H9 (cell line): ENCODE results near the gene ABHD15. TPM values are rescaled to one million over a fixed set of nuclear protein-coding genes. Genes with fewer than 3 reads are reported as not detected.

Experiments used
- DNase-seq: peaks from one replicate; pipeline ENCODE4 v3.0.0-alpha.2; 2017
- H2AFZ ChIP-seq: one replicate; pipeline ENCODE4 v1.6.1; 2013; ENCODE audit warnings: mild to moderate bottlenecking, low read length, control low read depth, moderate library complexity
- H2AK5ac ChIP-seq: 2 replicates; pipeline ENCODE4 v1.6.1; 2013; ENCODE audit warnings: low read length, control low read depth, mixed read lengths; ENCODE audit not compliant: insufficient read length
- H2BK120ac ChIP-seq: one replicate; pipeline ENCODE4 v1.6.1; 2013; ENCODE audit warnings: low read depth, mild to moderate bottlenecking, low read length, control low read depth, inconsistent platforms; ENCODE audit not compliant: poor library complexity, severe bottlenecking
- H2BK12ac ChIP-seq: 2 replicates; pipeline ENCODE4 v1.6.1; 2013; ENCODE audit warnings: low read length, control low read depth, mixed read lengths, low read depth; ENCODE audit not compliant: insufficient read length
- H2BK15ac ChIP-seq: 2 replicates; pipeline ENCODE4 v1.6.1; 2013; ENCODE audit warnings: low read depth, low read length, control low read depth
- H2BK20ac ChIP-seq: one replicate; pipeline ENCODE4 v1.6.1; 2013; ENCODE audit warnings: low read depth, mild to moderate bottlenecking, low read length, control low read depth, inconsistent platforms; ENCODE audit not compliant: poor library complexity, severe bottlenecking
- H2BK5ac ChIP-seq: 2 replicates; pipeline ENCODE4 v1.6.1; 2013; ENCODE audit warnings: low read length, control low read depth, mixed read lengths; ENCODE audit not compliant: insufficient read length
- H3K14ac ChIP-seq: 2 replicates; pipeline ENCODE4 v1.6.1; 2013; ENCODE audit warnings: low read length, control low read depth; ENCODE audit not compliant: insufficient read depth
- H3K18ac ChIP-seq: 2 replicates; pipeline ENCODE4 v1.6.1; 2013; ENCODE audit warnings: low read depth, mild to moderate bottlenecking, mixed read lengths, low read length, control low read depth; ENCODE audit not compliant: insufficient read length
- H3K23ac ChIP-seq: 2 replicates; pipeline ENCODE4 v1.6.1; 2013; ENCODE audit warnings: low read length, control low read depth, mixed read lengths, low read depth; ENCODE audit not compliant: insufficient read length
- H3K23me2 ChIP-seq: 2 replicates; pipeline ENCODE4 v1.6.1; 2013; ENCODE audit warnings: low read depth, mild to moderate bottlenecking, mixed read lengths, low read length, control low read depth; ENCODE audit not compliant: insufficient read length, poor library complexity, severe bottlenecking
- H3K27ac ChIP-seq: 2 replicates; pipeline ENCODE4 v1.5.1; 2013; ENCODE audit warnings: low read length, control low read depth, mixed read lengths, low read depth; ENCODE audit not compliant: insufficient read length
- H3K27me3 ChIP-seq: 2 replicates; pipeline ENCODE4 v1.6.1; 2013; ENCODE audit warnings: low read length, control low read depth, inconsistent platforms; ENCODE audit not compliant: insufficient read depth
- H3K4ac ChIP-seq: 2 replicates; pipeline ENCODE4 v1.6.1; 2013; ENCODE audit warnings: low read depth, mild to moderate bottlenecking, control low read depth, inconsistent platforms, low read length, moderate library complexity
- H3K4me1 ChIP-seq: 2 replicates; pipeline ENCODE4 v1.6.1; 2013; ENCODE audit warnings: low read length, control low read depth, inconsistent platforms; ENCODE audit not compliant: insufficient read depth
- H3K4me2 ChIP-seq: 2 replicates; pipeline ENCODE4 v1.6.1; 2013; ENCODE audit warnings: low read length, control low read depth, mixed read lengths; ENCODE audit not compliant: insufficient read length, insufficient read depth
- H3K56ac ChIP-seq: 2 replicates; pipeline ENCODE4 v1.6.1; 2013; ENCODE audit warnings: low read depth, mild to moderate bottlenecking, mixed read lengths, low read length, control low read depth; ENCODE audit not compliant: insufficient read length
- H3K79me1 ChIP-seq: 2 replicates; pipeline ENCODE4 v1.6.1; 2013; ENCODE audit warnings: low read depth, mild to moderate bottlenecking, moderate library complexity, low read length, control low read depth, inconsistent platforms; ENCODE audit not compliant: insufficient read depth, poor library complexity, severe bottlenecking
- H3K79me2 ChIP-seq: 2 replicates; pipeline ENCODE4 v1.6.1; 2013; ENCODE audit warnings: low read length, control low read depth, inconsistent platforms; ENCODE audit not compliant: insufficient read depth
- H3K9ac ChIP-seq: 2 replicates; pipeline ENCODE4 v1.6.1; 2013; ENCODE audit warnings: low read length, control low read depth, mixed read lengths; ENCODE audit not compliant: insufficient read length; ENCODE audit errors: extremely low read depth
- H3K9me3 ChIP-seq: one replicate; pipeline ENCODE4 v1.6.1; 2013; ENCODE audit warnings: low read depth, low read length, inconsistent platforms; ENCODE audit not compliant: control insufficient read depth
- H3T11ph ChIP-seq: one replicate; pipeline ENCODE4 v1.6.1; 2013; ENCODE audit warnings: mild to moderate bottlenecking, low read length, control low read depth, inconsistent platforms
- H4K20me1 ChIP-seq: one replicate; pipeline ENCODE4 v1.6.1; 2013; ENCODE audit not compliant: control insufficient read depth, insufficient read length, insufficient read depth
- H4K5ac ChIP-seq: 2 replicates; pipeline ENCODE4 v1.6.1; 2013; ENCODE audit warnings: low read depth, mild to moderate bottlenecking, mixed read lengths, low read length, control low read depth; ENCODE audit not compliant: insufficient read length
- H4K8ac ChIP-seq: replicated peaks from 2 replicates; pipeline ENCODE4 v1.6.1; 2013; ENCODE audit warnings: low read length, control low read depth, mixed read lengths, low read depth; ENCODE audit not compliant: insufficient read length
- H4K91ac ChIP-seq: 2 replicates; pipeline ENCODE4 v1.6.1; 2013; ENCODE audit warnings: low read depth, mild to moderate bottlenecking, moderate library complexity, mixed read lengths, low read length, control low read depth; ENCODE audit not compliant: insufficient read length
- H3K27ac Mint-ChIP-seq, 3 experiments: 2 replicates in 2 of 3; 3 replicates in 1 of 3; pipeline ENCODE4 v1.8.0; 2020 to 2021; ENCODE audit warnings: mixed read lengths in 3 of 3, mild to moderate bottlenecking in 1 of 3, moderate library complexity in 1 of 3
- H3K27me3 Mint-ChIP-seq: 2 replicates; pipeline ENCODE4 v1.8.0; 2021; ENCODE audit warnings: low read depth, mild to moderate bottlenecking, moderate library complexity, mixed read lengths
- H3K36me3 Mint-ChIP-seq, 3 experiments: 2 replicates in 2 of 3; 3 replicates in 1 of 3; pipeline ENCODE4 v1.8.0; 2020 to 2021; ENCODE audit warnings: low read depth in 3 of 3, mixed read lengths in 3 of 3; ENCODE audit not compliant: insufficient read depth in 1 of 3
- H3K4me1 Mint-ChIP-seq, 2 experiments: 2 replicates each; pipeline ENCODE4 v1.8.0; 2020; ENCODE audit warnings: mixed read lengths in 2 of 2
- H3K4me3 Mint-ChIP-seq, 2 experiments: 2 replicates in 1 of 2; 3 replicates in 1 of 2; pipeline ENCODE4 v1.8.0; 2020 to 2021; ENCODE audit warnings: mild to moderate bottlenecking in 2 of 2, mixed read lengths in 2 of 2, moderate library complexity in 1 of 2
- H3K9me3 Mint-ChIP-seq, 2 experiments: 2 replicates in 1 of 2; 3 replicates in 1 of 2; pipeline ENCODE4 v1.8.0; 2020; ENCODE audit warnings: mild to moderate bottlenecking in 2 of 2, mixed read lengths in 2 of 2, moderate library complexity in 1 of 2
- WGBS: extraction: QIAGEN DNeasy Blood & Tissue Kit; methylation state at CpG from one replicate; pipeline ENCODE4 v1.1.7; 2013; ENCODE audit warnings: missing lambda C conversion rate, low lambda C conversion rate, mixed read lengths; ENCODE audit not compliant: insufficient read length; ENCODE audit errors: extremely low coverage; 5-methylcytosine and 5-hydroxymethylcytosine counted together
- total RNA-seq: library from RNA; stranded (reverse); gene quantifications from 2 replicates; pipeline ENCODE4 v1.2.1, GENCODE V29; 2021
- TF ChIP-seq, protein P1 (sequence below): fragments of 200-600 bp; sonication (generic); conservative IDR thresholded peaks from 3 replicates; pipeline ENCODE4 v1.8.0; 2021; ENCODE audit warnings: antibody characterized with exemption, mild to moderate bottlenecking

The ABHD15 gene
- total RNA-seq, 1 experiment from 2014 or later: 2.5 TPM

- no peaks in the 10 kb centered on the region for H3K9me3 Mint-ChIP-seq
- no peaks in the 10 kb centered on the region for H3K79me2 ChIP-seq
- H3K36me3 Mint-ChIP-seq: peaks cover 2 to 10% (median 8%) of the 10 kb centered on the region in 3 experiments; a peak in 4 of 7 replicates
- no peak overlapping the region for H3K23ac ChIP-seq
- no peak overlapping the region for H4K5ac ChIP-seq
- no peak overlapping the region for H4K8ac ChIP-seq
- no peaks in the 10 kb centered on the region for H3K9me3 ChIP-seq
- H3K4me2 ChIP-seq: peak overlapping the region; percentile 23
- no peak overlapping the region for H2BK12ac ChIP-seq
- H3K4ac ChIP-seq: no peak overlapping the region
- H2AFZ ChIP-seq: no peak overlapping the region
- 0 out of 2 replicates have a peak overlapping the region, but pooled peaks have one; percentile 54 for H3K14ac ChIP-seq
- H2BK5ac ChIP-seq: no peak overlapping the region
- no peak overlapping the region for H3K9ac ChIP-seq
- no peak overlapping the region for H3K27ac ChIP-seq
- H4K20me1 ChIP-seq: no peaks in the 10 kb centered on the region
- peak overlapping the region in 1 of 2 experiments; percentile 33; a peak in 2 of 5 replicates for H3K4me3 Mint-ChIP-seq
- no peaks in the 10 kb centered on the region for H3K79me1 ChIP-seq
- TF ChIP-seq, protein P1, sequence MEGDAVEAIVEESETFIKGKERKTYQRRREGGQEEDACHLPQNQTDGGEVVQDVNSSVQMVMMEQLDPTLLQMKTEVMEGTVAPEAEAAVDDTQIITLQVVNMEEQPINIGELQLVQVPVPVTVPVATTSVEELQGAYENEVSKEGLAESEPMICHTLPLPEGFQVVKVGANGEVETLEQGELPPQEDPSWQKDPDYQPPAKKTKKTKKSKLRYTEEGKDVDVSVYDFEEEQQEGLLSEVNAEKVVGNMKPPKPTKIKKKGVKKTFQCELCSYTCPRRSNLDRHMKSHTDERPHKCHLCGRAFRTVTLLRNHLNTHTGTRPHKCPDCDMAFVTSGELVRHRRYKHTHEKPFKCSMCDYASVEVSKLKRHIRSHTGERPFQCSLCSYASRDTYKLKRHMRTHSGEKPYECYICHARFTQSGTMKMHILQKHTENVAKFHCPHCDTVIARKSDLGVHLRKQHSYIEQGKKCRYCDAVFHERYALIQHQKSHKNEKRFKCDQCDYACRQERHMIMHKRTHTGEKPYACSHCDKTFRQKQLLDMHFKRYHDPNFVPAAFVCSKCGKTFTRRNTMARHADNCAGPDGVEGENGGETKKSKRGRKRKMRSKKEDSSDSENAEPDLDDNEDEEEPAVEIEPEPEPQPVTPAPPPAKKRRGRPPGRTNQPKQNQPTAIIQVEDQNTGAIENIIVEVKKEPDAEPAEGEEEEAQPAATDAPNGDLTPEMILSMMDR: peak; percentile 93
- H3K18ac ChIP-seq: no peak overlapping the region
- no peak overlapping the region for H2BK15ac ChIP-seq
- H3K4me1 Mint-ChIP-seq: peaks cover 20 to 40% of the 10 kb centered on the region in 2 experiments
- no peak overlapping the region for H2BK20ac ChIP-seq
- no peak overlapping the region for H2BK120ac ChIP-seq
- H3T11ph ChIP-seq: no peak overlapping the region
- H4K91ac ChIP-seq: no peak overlapping the region
- H3K4me1 ChIP-seq: no peaks in the 10 kb centered on the region; the same call in 1 of the 2 replicates
- no peak overlapping the region for H3K56ac ChIP-seq
- H3K27me3 ChIP-seq: peaks cover 11% of the 10 kb centered on the region
- peaks cover 9% of the 10 kb centered on the region for H3K23me2 ChIP-seq
- no CpG with 5 or more reads among the region's 50 CpGs for whole genome bisulfite sequencing
- H3K27me3 Mint-ChIP-seq: peaks cover 57% of the 10 kb centered on the region
- H2AK5ac ChIP-seq: no peak overlapping the region
- DNase-seq: peak; percentile 98
- no peak overlapping the region for H3K27ac Mint-ChIP-seq
These were observed 46.6 kb upstream of the ABHD15 start for GRCh38 chr17:29613352-29613837.
